ENCODE measurements around the gene GSK3B. TPM values are rescaled to one million over a fixed set of nuclear protein-coding genes. Genes with fewer than 3 reads are reported as not detected.

GSK3B gene
- total RNA-seq, 2 experiments from 2014 or later = 39.8 to 42.6 TPM

- no peak for ATAC-seq (ENCODE audit: low read depth)
- POLR2A ChIA-PET = no interaction called here
- no peak overlapping the region for H3K4me3 Mint-ChIP-seq
These were observed 237.6 kb downstream of the GSK3B start for GRCh38 chr3:119856695-119857094.

GRCh38 chr3:119849126-119849525 lies 245.1 kb downstream of the GSK3B start:
- POLR2A ChIA-PET = no interaction called here
- Mint-ChIP-seq H3K36me3 (peaks cover 52% of the 10 kb centered on the region), H3K27me3 (no peaks in the 10 kb centered on the region), H3K4me1 (no peaks in the 10 kb centered on the region), H3K9me3 (peaks cover 4% of the 10 kb centered on the region), H3K27ac (no peak overlapping the region), H3K4me3 (no peak overlapping the region)
- ATAC-seq (ENCODE audit: low read depth) (no peak), DNase-seq (no peak)

More at GRCh38 chr3:119856695-119857094, 237.6 kb downstream of the GSK3B start:
- H3K27me3 Mint-ChIP-seq = no peaks in the 10 kb centered on the region
- peaks cover 2% of the 10 kb centered on the region for H3K4me1 Mint-ChIP-seq
- DNase-seq = no peak
- peaks cover 13% of the 10 kb centered on the region for H3K9me3 Mint-ChIP-seq
- H3K27ac Mint-ChIP-seq = no peak overlapping the region
- H3K36me3 Mint-ChIP-seq = peaks cover 61% of the 10 kb centered on the region

DNA sequence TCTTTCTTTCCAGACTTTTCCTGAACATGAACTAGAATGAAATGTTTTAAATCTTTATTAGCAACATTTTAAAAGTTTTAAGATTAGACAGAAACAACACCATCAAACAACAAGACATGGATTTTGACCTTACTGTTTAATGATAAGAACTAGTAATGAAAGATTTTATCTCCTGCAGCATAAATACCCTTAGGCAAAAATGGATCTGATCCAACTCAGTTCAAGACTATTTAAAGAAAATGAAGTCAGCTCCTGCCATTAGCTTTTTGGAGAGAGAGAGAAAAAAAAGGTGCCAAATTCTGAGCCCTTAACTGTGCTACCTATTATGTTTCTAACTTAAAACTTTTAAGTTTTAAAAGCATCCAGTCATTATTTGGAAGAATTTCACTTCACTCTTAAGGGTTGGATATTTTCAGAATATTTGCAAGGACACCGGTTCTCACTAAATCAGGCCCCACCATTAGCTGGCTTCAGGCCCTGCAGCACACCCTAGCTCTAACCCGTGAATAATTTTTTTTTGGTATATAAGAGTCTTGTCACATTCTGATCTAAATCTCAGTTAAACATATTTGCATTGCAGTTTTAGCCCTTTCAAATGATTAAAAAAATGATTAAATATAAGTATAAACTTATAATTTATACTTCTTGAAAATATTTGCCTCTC lies 252.3 kb downstream of the GSK3B start:
- POLR2A ChIA-PET = interaction anchor here (0.5 kb wide), 1 partner anchor 185 kb away, joined by 3 read pairs; no protein-coding TSS in a partner anchor

DNA sequence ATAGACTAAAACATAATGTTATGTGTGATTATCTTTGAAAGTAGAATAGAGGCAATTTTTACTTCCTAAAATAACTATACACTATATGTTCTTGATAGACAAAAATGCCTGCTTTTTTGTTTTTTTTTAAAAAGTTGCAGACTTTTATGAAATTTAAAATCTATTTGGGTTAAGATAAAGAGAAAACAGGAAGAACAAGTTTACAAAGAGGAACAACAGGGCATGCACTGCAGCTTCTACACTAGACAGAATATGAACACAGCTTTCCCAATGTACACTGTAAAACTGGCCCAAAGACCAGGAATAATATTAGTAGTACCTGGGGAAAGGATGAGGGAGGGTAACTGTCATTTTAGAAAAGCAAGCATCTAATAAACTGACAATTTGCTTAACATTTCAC lies 258.7 kb downstream of the GSK3B start:
- Mint-ChIP-seq H3K4me1 (no peaks in the 10 kb centered on the region), H3K9me3 (no peaks in the 10 kb centered on the region)

More for the DNA sequence above, 252.3 kb downstream of the GSK3B start:
- peaks cover 44% of the 10 kb centered on the region for H3K36me3 Mint-ChIP-seq
- peaks cover 4% of the 10 kb centered on the region for H3K9me3 Mint-ChIP-seq
- ATAC-seq (ENCODE audit: low read depth) (no peak), DNase-seq (no peak)
- no peaks in the 10 kb centered on the region for H3K27me3 Mint-ChIP-seq
- H3K4me3 Mint-ChIP-seq = no peak overlapping the region
- no peak overlapping the region for H3K27ac Mint-ChIP-seq
- H3K4me1 Mint-ChIP-seq = no peaks in the 10 kb centered on the region

DNA sequence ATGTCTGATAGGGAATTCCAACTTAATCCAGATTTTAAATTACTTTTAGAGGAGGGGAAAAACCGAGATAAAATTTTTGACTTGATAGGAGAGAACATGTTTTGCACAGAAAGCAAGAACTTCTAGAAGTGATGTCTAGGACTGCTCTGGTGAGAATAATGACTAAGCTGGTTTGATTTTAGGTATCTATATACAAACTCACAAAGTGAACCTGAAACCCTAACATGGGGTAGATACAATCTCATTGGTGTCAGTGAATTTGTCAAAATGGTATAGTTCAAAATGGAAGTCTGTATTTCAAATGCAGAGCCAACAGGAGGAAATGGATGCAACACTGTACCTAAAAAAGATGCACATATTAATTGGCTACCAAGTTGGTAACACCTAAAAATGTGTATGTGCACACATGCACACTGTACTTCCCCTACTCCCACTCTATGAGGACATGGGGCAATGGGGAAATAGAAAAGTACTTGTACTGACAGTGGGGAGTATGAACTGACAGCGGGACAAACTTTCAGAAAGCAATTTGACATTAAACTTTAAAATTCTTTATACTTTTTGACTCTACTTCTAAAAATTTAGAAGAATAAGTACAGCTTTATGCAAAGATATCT lies 259.4 kb downstream of the GSK3B start:
- POLR2A ChIA-PET = no interaction called here
- peaks cover 10% of the 10 kb centered on the region for H3K36me3 Mint-ChIP-seq
- H3K27me3 Mint-ChIP-seq = no peaks in the 10 kb centered on the region
- no peaks in the 10 kb centered on the region for H3K9me3 Mint-ChIP-seq
- no peak overlapping the region for H3K27ac Mint-ChIP-seq
- ATAC-seq (ENCODE audit: low read depth) (no peak), DNase-seq (no peak)
- no peak overlapping the region for H3K4me3 Mint-ChIP-seq
- H3K4me1 Mint-ChIP-seq = no peaks in the 10 kb centered on the region

More for the DNA sequence above, 258.7 kb downstream of the GSK3B start:
- H3K27ac Mint-ChIP-seq = no peak overlapping the region
- no peaks in the 10 kb centered on the region for H3K27me3 Mint-ChIP-seq
- DNase-seq (no peak), ATAC-seq (ENCODE audit: low read depth) (no peak)
- no peak overlapping the region for H3K4me3 Mint-ChIP-seq
- POLR2A ChIA-PET = no interaction called here
- H3K36me3 Mint-ChIP-seq = peaks cover 10% of the 10 kb centered on the region

- ATAC-seq (ENCODE audit: low read depth) = no peak
- H3K4me1 Mint-ChIP-seq = no peaks in the 10 kb centered on the region
- no peaks in the 10 kb centered on the region for H3K27me3 Mint-ChIP-seq
- H3K27ac Mint-ChIP-seq = no peak overlapping the region
- no peaks in the 10 kb centered on the region for H3K9me3 Mint-ChIP-seq
- DNase-seq = no peak
- no peak overlapping the region for H3K4me3 Mint-ChIP-seq
- H3K36me3 Mint-ChIP-seq = peaks cover 7% of the 10 kb centered on the region
- POLR2A ChIA-PET = no interaction called here
These were observed 262.3 kb downstream of the GSK3B start for GRCh38 chr3:119831941-119832371.

DNA sequence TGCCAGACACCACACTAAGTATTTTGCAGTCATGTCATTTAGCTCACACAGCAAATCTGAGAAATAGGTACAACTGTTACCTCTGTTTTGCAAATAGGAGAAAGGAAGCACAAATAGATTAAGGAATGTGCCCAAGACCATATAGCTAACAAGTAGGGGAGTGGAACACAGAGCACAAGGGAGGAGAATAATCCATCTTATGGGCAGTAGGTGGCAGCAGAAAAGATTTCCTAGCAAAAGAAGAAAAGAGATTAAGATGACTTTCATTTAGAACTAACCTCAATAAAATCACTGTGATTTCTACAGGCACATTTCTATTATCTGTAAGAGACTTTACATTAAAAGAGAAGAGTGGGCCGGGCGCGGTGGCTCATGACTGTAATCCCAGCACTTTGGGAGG lies 263.2 kb downstream of the GSK3B start:
- Mint-ChIP-seq H3K27ac (no peak overlapping the region), H3K4me1 (no peaks in the 10 kb centered on the region), H3K27me3 (no peaks in the 10 kb centered on the region), H3K9me3 (no peaks in the 10 kb centered on the region), H3K4me3 (no peak overlapping the region), H3K36me3 (peaks cover 6% of the 10 kb centered on the region)
- no peak for DNase-seq
- ATAC-seq (ENCODE audit: low read depth) = no peak
- POLR2A ChIA-PET = no interaction called here

DNA sequence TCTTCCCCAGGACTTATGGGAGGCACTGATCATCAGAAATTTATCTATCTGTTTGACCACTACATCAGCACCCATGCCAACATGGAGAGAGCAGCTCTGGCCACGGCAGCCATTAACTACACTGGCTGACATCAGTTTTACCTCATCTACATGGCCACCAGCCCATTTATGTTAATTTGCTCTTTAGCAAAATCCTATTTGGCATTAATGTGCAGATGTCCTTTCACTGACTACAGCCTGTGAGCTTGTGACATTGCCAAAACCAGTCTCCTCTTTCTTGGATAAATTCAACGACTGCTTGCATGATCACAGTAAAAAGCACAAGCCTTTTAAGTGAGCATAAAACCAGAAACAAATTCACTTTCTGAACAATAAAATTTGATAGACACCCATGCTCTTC lies 264.8 kb downstream of the GSK3B start:
- H3K27ac Mint-ChIP-seq = no peak overlapping the region
- ATAC-seq (ENCODE audit: low read depth) (no peak), DNase-seq (no peak)
- no peaks in the 10 kb centered on the region for H3K4me1 Mint-ChIP-seq
- H3K9me3 Mint-ChIP-seq = no peaks in the 10 kb centered on the region
- H3K27me3 Mint-ChIP-seq = no peaks in the 10 kb centered on the region
- H3K36me3 Mint-ChIP-seq = peaks cover 12% of the 10 kb centered on the region
- POLR2A ChIA-PET = no interaction called here
- no peak overlapping the region for H3K4me3 Mint-ChIP-seq

DNA sequence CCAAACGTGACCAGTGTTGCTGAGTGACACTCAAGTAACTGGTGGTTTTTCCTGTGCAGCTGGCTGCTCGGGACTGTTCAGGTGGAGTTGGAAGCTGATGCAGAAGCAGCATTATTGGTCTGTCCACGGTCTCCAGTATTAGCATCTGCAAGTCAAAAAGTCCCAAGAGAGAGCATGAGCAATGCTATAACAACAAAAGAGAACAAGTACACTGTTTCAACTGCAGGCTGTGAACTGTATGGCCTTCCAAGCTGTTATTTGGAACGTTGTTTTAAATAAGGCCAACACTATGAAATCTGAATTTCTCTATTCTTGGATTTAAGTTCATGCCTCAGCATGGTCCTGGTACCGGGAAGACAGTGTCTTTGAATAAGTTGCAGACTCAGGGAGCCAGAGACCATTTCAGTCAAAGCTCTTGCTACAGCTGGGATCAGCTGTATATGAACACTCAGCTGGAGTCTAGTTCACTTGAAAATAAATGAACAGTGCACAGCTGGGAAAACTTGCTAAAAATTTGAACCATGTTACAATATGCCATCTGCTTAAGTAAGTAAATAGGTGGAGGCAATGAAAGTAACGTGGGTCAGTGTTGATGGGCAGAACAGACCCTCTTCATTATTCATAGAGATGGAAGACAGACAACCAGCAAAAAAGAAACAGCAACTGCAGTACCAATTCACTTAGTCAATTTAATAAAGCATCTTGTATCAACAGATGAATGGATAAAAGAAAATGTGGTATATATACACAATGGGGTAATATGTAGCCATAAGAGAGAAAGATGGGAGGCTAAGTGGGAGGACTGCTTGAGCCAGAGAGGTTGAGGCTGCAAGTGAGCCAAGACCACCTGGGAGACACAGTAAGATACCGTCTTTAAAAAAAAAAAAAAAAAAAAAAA lies 267.3 kb downstream of the GSK3B start:
- no peak overlapping the region for H3K27ac Mint-ChIP-seq

DNA sequence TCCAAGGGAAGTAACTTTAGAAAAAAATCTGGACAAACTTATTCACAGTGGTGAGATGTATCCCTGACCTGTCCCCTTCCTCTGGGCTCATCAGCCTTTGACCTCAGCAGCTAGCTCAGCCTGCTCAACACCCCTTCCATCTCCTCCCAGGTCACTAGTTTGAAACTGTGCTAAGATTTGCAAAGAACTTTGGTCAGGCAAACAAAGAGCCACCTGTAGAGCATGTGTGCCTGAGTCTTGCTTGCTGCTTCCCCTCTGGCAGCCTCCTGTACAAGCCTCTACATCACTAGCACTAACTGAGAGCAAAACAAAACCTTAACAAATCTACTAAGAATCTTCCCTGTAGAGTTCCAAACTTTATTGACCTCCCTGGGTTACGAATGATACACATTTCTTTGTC lies 268.4 kb downstream of the GSK3B start:
- no peaks in the 10 kb centered on the region for H3K9me3 Mint-ChIP-seq
- no peaks in the 10 kb centered on the region for H3K27me3 Mint-ChIP-seq
- H3K4me1 Mint-ChIP-seq = peaks cover 2% of the 10 kb centered on the region
- ATAC-seq (ENCODE audit: low read depth) (no peak), DNase-seq (no peak)
- peaks cover 11% of the 10 kb centered on the region for H3K36me3 Mint-ChIP-seq
- POLR2A ChIA-PET = no interaction called here
- H3K27ac Mint-ChIP-seq = no peak overlapping the region
- H3K4me3 Mint-ChIP-seq = no peak overlapping the region

More for the DNA sequence above, 267.3 kb downstream of the GSK3B start:
- DNase-seq (no peak), ATAC-seq (ENCODE audit: low read depth) (no peak)
- no peak overlapping the region for H3K4me3 Mint-ChIP-seq
- no peaks in the 10 kb centered on the region for H3K27me3 Mint-ChIP-seq
- H3K9me3 Mint-ChIP-seq = no peaks in the 10 kb centered on the region
- H3K36me3 Mint-ChIP-seq = peaks cover 11% of the 10 kb centered on the region
- peaks cover 2% of the 10 kb centered on the region for H3K4me1 Mint-ChIP-seq
- POLR2A ChIA-PET = no interaction called here

DNA sequence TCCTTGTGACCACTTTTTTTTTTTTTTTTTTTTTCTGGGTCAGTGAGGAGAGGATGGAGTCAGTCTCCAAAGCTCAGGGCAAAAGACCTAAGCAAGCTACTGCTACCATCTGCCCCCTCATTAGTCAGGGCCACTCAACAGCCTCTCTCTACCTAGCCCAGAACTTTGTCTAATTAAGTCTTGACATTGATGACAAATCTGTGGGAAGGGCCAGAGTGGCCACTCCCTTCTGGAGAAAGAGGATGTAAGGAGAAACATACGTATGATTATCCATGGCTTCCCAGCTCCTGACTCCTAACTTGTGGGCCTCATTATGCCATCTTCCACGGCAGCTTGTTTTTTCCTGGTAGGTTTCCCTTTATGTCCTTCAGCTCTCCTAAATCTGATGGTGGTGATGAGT lies 274.4 kb downstream of the GSK3B start:
- no peak overlapping the region for H3K27ac Mint-ChIP-seq
- H3K9me3 Mint-ChIP-seq = no peaks in the 10 kb centered on the region
- H3K4me3 Mint-ChIP-seq = no peak overlapping the region
- peaks cover 3% of the 10 kb centered on the region for H3K27me3 Mint-ChIP-seq
- POLR2A ChIA-PET = no interaction called here
- DNase-seq (no peak), ATAC-seq (ENCODE audit: low read depth) (no peak)
- H3K36me3 Mint-ChIP-seq = no peaks in the 10 kb centered on the region
- peaks cover 2% of the 10 kb centered on the region for H3K4me1 Mint-ChIP-seq

DNA sequence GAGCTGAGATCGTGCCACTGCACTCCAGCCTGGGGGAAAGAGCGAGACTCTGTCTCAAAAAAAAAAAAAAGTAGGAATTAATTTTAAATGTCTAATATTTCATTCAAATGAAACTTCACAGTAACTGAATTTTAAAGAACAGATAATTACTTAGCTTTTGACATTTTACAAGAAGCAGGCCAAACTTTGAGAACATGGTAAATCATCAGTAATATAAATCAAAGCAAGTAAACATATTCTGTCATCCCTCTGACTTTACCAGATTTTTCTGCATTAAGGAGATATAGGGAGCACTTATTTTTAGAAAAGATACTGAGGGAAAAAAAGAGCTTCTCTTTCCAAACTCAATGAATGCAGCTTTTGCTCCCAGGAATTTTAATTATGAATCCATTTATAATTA lies 275.3 kb downstream of the GSK3B start:
- no peaks in the 10 kb centered on the region for H3K9me3 Mint-ChIP-seq
- no peak overlapping the region for H3K27ac Mint-ChIP-seq
- peaks cover 3% of the 10 kb centered on the region for H3K27me3 Mint-ChIP-seq
- peaks cover 2% of the 10 kb centered on the region for H3K4me1 Mint-ChIP-seq
- POLR2A ChIA-PET = no interaction called here
- no peak for ATAC-seq (ENCODE audit: low read depth)
- no peak for DNase-seq
- no peak overlapping the region for H3K4me3 Mint-ChIP-seq
- no peaks in the 10 kb centered on the region for H3K36me3 Mint-ChIP-seq

DNA sequence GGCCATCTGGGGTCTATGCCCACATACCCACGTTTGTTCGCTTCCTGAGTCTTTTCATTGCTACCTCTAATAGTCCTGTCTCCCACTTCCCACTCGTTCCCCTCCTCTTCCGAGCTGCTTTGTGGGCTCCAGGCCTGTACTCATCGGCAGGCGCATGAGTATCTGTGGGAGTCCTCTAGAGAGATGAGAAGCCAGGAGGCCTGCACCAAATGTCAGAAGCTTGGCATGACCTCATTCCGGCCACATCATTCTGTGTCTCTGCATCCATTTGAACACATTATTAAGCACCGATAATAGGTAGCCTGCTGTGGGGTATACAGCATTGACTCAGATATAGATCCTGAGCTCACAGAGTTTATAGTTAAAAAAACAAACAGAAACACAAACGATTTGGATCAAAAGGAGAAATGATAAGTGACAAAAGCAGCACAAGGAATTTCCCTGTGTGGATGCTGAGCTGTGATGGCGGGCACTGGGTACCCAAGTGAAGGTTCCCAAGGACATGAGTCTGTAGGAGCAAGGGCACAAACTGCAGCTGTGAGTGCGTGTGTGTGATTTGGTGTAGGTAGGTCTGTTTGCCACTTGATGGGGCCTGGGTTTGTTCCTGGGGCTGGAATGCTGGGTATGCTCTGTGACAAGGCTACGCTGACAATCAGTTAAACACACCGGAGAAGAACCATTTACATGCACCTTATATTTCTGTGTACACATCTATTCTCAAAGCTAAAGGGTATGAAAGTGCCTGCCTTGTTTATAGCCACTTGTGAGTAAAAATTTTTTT lies 276.5 kb downstream of the GSK3B start:
- DNase-seq (no peak), ATAC-seq (ENCODE audit: low read depth) (no peak)
- H3K4me1 Mint-ChIP-seq = no peaks in the 10 kb centered on the region
- H3K4me3 Mint-ChIP-seq = no peak overlapping the region
- H3K36me3 Mint-ChIP-seq = no peaks in the 10 kb centered on the region
- H3K27me3 Mint-ChIP-seq = peaks cover 3% of the 10 kb centered on the region
- POLR2A ChIA-PET = no interaction called here
- no peak overlapping the region for H3K27ac Mint-ChIP-seq
- no peaks in the 10 kb centered on the region for H3K9me3 Mint-ChIP-seq

All from activated naive CD8-positive, alpha-beta T cell treated with anti-CD3 and anti-CD28 coated beads, Interleukin-2, amount 10 ng/mL, durations not matched to agents 7 days and 5 days (primary cell).